Measurements from ENCODE around the gene B4GALNT2.
A peak's percentile ranks its signal among the peaks of the same experiment; 100 is the strongest.
"Not testable (repeated sequence)": the region's sequence is repeated elsewhere in the genome, so short reads cannot be mapped to it uniquely, and the experiment has no call there.

B4GALNT2 gene

GRCh38 chr17:49132699-49133364, at the start of gene B4GALNT2:
TSS of gene B4GALNT2 (plus strand) at chr17:49132769. CDS start at chr17:49132793, 24 bp downstream.
- DNase-seq, result no peak

DNA sequence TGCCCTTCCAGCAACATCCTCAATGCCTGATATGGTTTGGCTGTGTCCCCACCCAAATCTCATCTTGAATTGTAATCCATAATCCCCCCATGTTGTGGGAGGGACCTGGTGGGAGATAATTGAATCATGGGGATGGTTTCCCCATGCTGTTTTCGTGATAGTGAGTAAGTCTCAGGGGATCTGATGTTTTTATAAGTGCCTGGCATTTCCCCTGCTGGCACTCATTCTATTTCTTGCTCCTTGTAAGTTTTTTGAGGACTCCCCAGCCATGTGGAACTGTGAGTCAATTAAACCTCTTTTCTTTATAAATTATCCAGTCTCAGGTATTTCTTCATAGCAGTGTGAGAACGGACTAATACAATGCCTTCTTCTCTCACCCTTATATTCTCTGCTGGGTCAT, 47.5 kb upstream of the B4GALNT2 start:
- not testable (repeated sequence) for DNase-seq

DNA sequence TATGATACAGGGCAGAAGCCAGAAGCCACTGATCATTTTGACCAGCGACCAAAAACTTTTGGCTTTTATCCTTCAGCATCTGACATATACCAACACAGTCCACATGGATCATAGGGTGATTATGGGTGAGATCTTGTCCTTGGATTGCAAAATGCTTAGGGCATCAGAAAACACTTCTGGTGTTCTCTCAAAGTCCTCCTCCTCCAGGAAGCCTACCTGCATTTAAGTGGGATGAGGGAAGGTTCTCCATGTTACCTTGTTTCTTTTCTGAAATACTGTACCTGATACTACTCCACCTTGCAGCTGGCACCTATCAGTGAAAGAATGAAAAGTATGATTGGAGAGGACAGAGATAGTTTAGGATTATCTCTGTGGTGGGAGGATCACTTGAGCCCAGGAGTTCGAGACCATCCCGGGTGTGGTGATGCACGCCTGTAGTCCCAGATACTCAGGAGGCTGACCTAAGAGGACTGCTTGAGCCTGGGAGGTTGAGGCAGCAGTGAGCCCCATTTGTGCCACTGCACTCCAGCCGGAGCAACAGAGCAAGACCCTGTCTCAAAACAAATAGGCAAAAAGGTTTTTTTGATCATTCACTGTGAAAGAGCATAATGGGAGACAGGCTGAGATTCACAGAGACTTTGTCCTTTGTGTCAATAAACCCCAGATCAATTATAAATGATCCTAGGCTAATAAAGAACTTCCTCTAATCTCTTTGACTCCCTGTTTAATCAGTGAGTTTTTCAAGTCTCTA, 46.8 kb upstream of the B4GALNT2 start:
- DNase-seq, result no peak

GRCh38 chr17:49086316-49086605, 46.3 kb upstream of the B4GALNT2 start:
- DNase-seq, result no peak

GRCh38 chr17:49086649-49087048, 45.9 kb upstream of the B4GALNT2 start:
- DNase-seq, result no peak

- no peak for DNase-seq
These were observed 43.5 kb upstream of the B4GALNT2 start for GRCh38 chr17:49089094-49089493.

DNA sequence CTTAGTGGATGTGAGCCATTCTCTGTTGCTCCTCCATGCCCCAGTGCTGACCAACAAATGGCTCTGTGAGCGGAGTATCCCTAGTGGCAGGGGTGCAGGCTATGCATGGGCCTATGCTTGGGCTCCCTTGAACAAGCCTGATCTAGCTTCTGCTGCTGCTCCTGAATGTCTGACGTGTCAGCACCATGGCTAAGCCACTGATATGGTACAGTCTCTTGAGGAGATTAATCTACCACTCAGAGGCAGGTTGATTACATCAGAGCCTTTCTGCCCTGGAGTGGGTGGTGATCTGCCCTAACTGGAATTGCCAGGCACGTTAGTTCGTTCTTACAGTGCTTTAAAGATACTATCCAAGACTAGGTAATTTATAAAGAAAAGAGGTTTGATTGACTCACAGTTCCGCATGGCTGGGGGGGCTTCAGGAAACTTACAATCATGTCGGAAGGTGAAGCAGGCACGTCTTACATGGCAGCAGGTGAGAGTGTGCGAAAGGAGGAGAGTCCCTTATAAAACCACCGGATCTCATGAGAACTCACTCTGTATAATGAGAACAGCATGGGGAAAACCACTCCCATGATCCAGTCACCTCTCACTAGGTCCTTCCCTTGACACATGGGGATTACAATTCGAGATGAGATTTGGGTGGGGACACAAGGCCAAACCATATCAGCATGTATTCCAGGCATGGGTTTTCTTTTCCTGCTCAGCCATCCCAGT, 41.5 kb upstream of the B4GALNT2 start:
- DNase-seq, result no peak

- no peak for DNase-seq
These were observed 39.4 kb upstream of the B4GALNT2 start for GRCh38 chr17:49093131-49093530.

DNA sequence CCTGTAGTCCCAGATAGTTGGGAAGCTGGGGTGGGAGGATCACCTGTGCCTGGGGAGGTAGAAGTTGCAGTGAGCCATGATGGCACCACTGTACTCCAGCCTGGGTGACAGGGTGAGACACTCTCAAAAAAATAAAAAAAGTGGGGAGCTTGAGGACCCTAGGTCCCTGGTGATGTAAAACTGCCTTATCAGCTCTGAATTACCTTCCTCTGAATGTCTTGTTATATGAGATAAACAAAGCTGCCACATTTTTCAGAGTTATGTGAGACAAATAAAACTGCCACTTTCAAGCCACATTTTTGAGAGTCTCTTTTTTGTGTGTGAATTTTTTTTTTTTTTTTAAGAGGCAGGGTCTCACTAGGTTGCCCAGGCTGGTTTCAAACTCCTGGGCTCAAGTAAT, 32.0 kb upstream of the B4GALNT2 start:
- no peak for DNase-seq

- DNase-seq, result no peak
These were observed 31.5 kb upstream of the B4GALNT2 start for GRCh38 chr17:49101054-49101534.

- DNase-seq, result not testable (repeated sequence)
These were observed 29.2 kb upstream of the B4GALNT2 start for GRCh38 chr17:49103360-49103759.

- DNase-seq, result no peak
These were observed 28.0 kb upstream of the B4GALNT2 start for GRCh38 chr17:49104511-49105074.

DNA sequence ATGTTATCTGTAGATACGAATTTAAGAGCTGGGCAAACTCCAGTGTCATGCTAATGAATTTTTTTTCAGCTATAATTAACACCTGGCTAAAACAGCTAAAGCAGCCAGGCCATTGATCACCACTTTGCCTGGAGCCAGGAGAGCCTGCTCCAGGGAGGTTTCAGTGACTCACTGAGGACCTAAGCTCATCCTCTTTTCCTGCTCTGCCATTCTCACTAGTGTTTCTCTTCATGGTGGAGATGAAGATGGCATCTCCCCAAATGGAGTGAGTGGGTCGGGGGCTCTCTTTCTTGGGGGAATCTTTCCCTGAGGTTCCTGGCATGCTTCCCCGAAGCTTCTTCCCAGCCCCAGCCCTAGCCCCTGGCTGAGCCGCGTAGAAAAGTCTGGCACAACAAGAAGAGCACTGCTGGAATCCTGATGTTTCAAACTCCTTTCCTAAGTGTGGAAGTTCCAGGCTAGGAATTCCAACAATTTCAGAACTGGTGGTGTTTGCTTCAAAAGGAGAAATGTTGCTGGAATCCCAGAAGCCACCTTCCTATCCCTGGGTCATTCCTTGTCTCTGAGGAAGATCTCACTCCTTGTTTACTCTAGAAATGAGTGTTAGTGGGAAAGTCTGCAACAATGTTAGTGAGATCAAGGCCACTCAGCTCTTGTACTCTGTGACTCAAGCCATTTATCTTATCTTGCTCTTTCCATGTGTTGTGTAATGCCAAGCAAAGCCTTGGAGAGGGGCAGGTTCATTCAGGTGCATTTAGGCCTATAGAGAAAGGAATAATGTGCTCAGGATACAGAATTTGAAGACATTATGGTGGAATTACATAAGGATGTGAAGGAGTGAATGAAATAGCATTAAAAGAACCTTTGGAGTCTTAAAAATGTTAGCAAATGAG, 26.0 kb upstream of the B4GALNT2 start:
- DNase-seq, result peak; percentile 29

DNA sequence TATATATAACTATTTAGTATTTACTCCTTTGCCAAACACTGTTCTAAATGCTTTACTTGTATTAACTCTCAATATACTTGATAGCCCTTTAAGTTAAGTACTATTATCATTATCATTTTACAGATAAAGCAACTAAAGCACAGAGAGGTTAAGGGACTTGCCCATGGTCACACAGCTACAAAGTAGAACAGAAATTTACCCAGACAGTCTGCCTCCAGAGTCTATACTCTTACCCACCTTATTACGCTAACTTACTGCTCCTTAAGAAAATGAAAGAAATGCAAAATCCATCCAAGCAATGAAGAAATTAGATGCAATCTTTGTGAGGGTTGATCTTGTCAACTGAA, 25.4 kb upstream of the B4GALNT2 start:
- DNase-seq, result no peak

DNA sequence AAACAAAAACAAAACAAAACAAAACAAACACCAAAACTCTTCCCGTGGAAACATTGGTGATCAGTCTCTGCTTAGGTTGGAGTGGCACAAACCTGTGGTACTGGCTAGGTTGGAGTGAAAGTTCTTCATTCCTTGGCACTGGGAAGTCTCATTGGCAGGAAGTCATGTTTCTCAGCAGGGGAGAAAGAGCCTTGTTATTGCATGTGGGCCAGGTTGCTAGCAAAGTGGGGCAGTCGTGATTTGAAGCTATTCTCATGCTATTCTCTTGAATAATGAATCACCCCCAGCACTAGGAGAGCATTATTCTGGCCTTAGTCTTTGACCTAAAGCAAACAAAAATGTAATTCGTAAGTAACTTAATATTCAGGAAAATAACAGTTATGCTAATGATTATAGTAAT, 24.3 kb upstream of the B4GALNT2 start:
- peak; percentile 69 for DNase-seq

DNA sequence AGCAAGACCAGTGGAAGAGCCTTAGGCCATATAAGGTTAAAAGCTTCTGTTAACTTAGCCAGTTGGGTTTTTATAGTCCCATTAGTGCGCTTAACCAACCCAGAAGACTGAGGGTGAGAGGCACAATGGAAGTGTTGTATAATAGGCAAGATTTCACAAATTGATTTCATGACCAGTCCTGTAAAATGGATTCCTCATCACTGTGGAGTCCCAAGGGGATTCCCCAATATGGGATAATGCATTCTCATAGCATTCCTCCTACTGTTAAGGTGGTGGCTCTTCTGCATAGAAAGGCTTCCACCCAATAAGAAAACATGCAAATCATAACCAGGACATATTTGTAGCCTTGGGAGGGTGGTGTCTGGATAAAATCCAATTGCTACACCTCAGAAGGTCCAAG, 22.1 kb upstream of the B4GALNT2 start:
- DNase-seq, result no peak

DNA sequence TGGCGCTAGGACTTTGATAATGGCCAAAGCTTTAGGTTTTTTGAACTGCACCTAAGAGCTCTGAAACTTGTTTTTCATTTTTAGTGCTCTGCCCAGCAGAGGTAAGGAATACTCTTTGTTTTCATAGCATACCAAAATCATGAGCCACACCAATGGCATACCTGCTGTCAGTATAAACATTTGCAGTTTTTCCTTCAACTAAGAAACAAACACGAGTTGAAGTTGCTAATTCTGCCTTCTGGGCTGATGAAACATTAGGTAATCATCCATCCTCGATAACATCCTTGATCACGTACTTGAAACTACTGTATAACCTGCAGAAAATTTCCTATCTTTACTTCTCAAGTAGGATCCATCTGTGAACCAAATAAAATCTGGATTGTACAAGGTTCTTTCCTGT, 20.6 kb upstream of the B4GALNT2 start:
- DNase-seq, result no peak

- DNase-seq, result no peak
These were observed 19.6 kb upstream of the B4GALNT2 start for GRCh38 chr17:49112936-49113335.

DNA sequence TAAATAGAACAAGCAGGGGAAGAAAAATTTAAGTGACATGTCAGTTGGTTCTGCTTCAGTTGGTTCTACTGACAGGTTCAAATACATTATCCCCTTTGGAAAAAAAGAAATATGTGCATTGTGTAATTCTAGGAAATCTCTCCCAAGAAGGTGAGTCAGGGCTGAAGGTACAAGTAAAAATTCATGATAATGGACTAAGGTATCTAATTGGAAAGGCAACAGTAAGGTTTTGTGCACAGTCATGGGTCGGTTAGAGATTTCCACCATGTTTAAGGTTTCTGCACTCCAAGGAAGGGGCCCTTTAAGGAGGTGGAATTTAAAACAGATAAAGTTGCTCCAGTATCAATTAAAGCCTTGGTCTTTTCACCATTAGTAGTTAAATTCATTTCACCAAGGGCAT, 17.9 kb upstream of the B4GALNT2 start:
- DNase-seq, result no peak

- no peak for DNase-seq
These were observed 14.9 kb upstream of the B4GALNT2 start for GRCh38 chr17:49117587-49118230.

GRCh38 chr17:49120166-49120565, 12.4 kb upstream of the B4GALNT2 start:
- no peak for DNase-seq

DNA sequence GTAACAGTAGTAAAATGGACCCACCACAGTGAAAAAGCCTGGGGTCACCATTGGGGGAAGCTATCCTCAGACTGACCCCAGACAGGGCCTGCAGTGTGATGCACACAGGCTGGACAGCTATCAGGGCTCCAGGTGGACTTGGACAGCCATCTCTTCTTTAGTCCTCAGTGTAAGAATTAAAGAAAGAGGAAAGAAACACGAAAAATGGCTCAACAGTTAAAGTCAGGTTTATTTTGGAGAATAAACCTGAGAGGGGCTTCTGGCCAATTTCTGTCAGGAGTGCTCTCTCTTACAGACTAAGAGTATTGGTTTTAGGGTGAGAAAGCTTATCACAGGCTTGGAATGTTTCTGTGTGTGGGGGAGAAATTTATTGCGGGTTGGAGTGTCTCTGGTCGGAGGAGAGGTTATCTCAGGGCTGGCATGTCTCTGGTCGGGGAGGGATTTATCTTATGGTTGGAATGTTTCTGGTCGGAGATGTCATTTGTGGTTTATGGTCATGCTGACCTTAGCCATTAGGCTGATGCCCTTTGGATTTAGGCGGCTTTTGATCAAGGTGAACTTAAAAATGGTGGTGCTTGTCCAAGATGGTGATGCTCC, 10.8 kb upstream of the B4GALNT2 start:
- no peak for DNase-seq

Data from fibroblast of upper back skin (primary cell).